22Rv1 (cell line): ENCODE data around the gene LHX3.

ENCODE experiments used
- ZFX ChIP-seq: fragments of 450-650 bp; IDR thresholded peaks from 2 replicates; pipeline ENCODE4 v1.6.1; 2017; ENCODE audit warnings: antibody characterized with exemption, borderline replicate concordance
- TF ChIP-seq, protein P1 (sequence below): fragments of 450-650 bp; IDR thresholded peaks from 2 replicates; pipeline ENCODE4 v1.5.1; 2017; ENCODE audit warnings: mild to moderate bottlenecking

GRCh38 chr9:136253246-136254130, 48.6 kb upstream of the LHX3 start:
- TF ChIP-seq, protein P1, sequence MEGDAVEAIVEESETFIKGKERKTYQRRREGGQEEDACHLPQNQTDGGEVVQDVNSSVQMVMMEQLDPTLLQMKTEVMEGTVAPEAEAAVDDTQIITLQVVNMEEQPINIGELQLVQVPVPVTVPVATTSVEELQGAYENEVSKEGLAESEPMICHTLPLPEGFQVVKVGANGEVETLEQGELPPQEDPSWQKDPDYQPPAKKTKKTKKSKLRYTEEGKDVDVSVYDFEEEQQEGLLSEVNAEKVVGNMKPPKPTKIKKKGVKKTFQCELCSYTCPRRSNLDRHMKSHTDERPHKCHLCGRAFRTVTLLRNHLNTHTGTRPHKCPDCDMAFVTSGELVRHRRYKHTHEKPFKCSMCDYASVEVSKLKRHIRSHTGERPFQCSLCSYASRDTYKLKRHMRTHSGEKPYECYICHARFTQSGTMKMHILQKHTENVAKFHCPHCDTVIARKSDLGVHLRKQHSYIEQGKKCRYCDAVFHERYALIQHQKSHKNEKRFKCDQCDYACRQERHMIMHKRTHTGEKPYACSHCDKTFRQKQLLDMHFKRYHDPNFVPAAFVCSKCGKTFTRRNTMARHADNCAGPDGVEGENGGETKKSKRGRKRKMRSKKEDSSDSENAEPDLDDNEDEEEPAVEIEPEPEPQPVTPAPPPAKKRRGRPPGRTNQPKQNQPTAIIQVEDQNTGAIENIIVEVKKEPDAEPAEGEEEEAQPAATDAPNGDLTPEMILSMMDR, result no peak
- TF ChIP-seq ZFX, result no peak
